ES-I3 (cell line): ENCODE results near the gene TGFB2.

Source experiments
- H3K36me3 ChIP-seq: 2 replicates; pipeline ENCODE4 v1.6.1; 2013; ENCODE audit warnings: mild to moderate bottlenecking, low read length, control low read depth, moderate library complexity; ENCODE audit not compliant: insufficient read depth
- H3K4me1 ChIP-seq: 2 replicates; pipeline ENCODE4 v1.6.1; 2013; ENCODE audit warnings: mild to moderate bottlenecking, control low read depth, low read length; ENCODE audit not compliant: insufficient read depth
- H3K9ac ChIP-seq: 2 replicates; pipeline ENCODE4 v1.6.1; 2013; ENCODE audit warnings: low read depth, mild to moderate bottlenecking, low read length, moderate library complexity
- H3K9me3 ChIP-seq: 2 replicates; pipeline ENCODE4 v1.6.1; 2013; ENCODE audit warnings: mild to moderate bottlenecking, low read length, moderate library complexity; ENCODE audit not compliant: control insufficient read depth, insufficient read depth

Gene TGFB2

GRCh38 chr1:218347336-218347722 lies 2.2 kb downstream of the TGFB2 start:
- peak overlapping the region; percentile 84 for H3K9ac ChIP-seq
- no peaks in the 10 kb centered on the region for H3K36me3 ChIP-seq
- H3K4me1 ChIP-seq, result peaks cover 11% of the 10 kb centered on the region
- H3K9me3 ChIP-seq, result no peaks in the 10 kb centered on the region

GRCh38 chr1:218347723-218348627 lies 2.8 kb downstream of the TGFB2 start:
- peak overlapping the region; percentile 84 for H3K9ac ChIP-seq
- peaks cover 11% of the 10 kb centered on the region for H3K4me1 ChIP-seq
- no peaks in the 10 kb centered on the region for H3K36me3 ChIP-seq
- H3K9me3 ChIP-seq, result no peaks in the 10 kb centered on the region

GRCh38 chr1:218348628-218349071 lies 3.5 kb downstream of the TGFB2 start:
- Histone ChIP-seq H3K9ac (no peak overlapping the region; the same call in 1 of the 2 replicates), H3K9me3 (no peaks in the 10 kb centered on the region), H3K4me1 (peaks cover 11% of the 10 kb centered on the region), H3K36me3 (no peaks in the 10 kb centered on the region)

GRCh38 chr1:218349348-218350034 lies 4.4 kb downstream of the TGFB2 start:
- no peak overlapping the region for H3K9ac ChIP-seq
- no peaks in the 10 kb centered on the region for H3K9me3 ChIP-seq
- H3K4me1 ChIP-seq, result peaks cover 11% of the 10 kb centered on the region
- H3K36me3 ChIP-seq, result no peaks in the 10 kb centered on the region

- H3K4me1 ChIP-seq, result peaks cover 11% of the 10 kb centered on the region
Measured at GRCh38 chr1:218350035-218350525, 4.9 kb downstream of the TGFB2 start.

GRCh38 chr1:218350801-218351266 lies 5.7 kb downstream of the TGFB2 start:
- H3K4me1 ChIP-seq, result peaks cover 11% of the 10 kb centered on the region
- no peaks in the 10 kb centered on the region for H3K36me3 ChIP-seq
- no peak overlapping the region for H3K9ac ChIP-seq
- H3K9me3 ChIP-seq, result no peaks in the 10 kb centered on the region

More at GRCh38 chr1:218350035-218350525, 4.9 kb downstream of the TGFB2 start:
- H3K36me3 ChIP-seq, result no peaks in the 10 kb centered on the region
- no peak overlapping the region for H3K9ac ChIP-seq
- no peaks in the 10 kb centered on the region for H3K9me3 ChIP-seq

GRCh38 chr1:218351391-218352074 lies 6.4 kb downstream of the TGFB2 start:
- no peaks in the 10 kb centered on the region for H3K9me3 ChIP-seq
- no peaks in the 10 kb centered on the region for H3K36me3 ChIP-seq
- H3K9ac ChIP-seq, result no peak overlapping the region
- peaks cover 11% of the 10 kb centered on the region for H3K4me1 ChIP-seq

GRCh38 chr1:218352075-218352438 lies 6.9 kb downstream of the TGFB2 start:
- peaks cover 11% of the 10 kb centered on the region for H3K4me1 ChIP-seq
- no peak overlapping the region for H3K9ac ChIP-seq
- no peaks in the 10 kb centered on the region for H3K9me3 ChIP-seq
- H3K36me3 ChIP-seq, result no peaks in the 10 kb centered on the region

- Histone ChIP-seq H3K9ac (no peak overlapping the region), H3K4me1 (peaks cover 6% of the 10 kb centered on the region; the same call in 1 of the 2 replicates), H3K9me3 (no peaks in the 10 kb centered on the region), H3K36me3 (no peaks in the 10 kb centered on the region)
Measured at GRCh38 chr1:218353656-218354055, 8.5 kb downstream of the TGFB2 start.

- Histone ChIP-seq H3K4me1 (peaks cover 6% of the 10 kb centered on the region; the same call in 1 of the 2 replicates), H3K36me3 (no peaks in the 10 kb centered on the region), H3K9me3 (no peaks in the 10 kb centered on the region)
Measured at GRCh38 chr1:218355278-218355677, 10.1 kb downstream of the TGFB2 start.

GRCh38 chr1:218357211-218357892 lies 12.2 kb downstream of the TGFB2 start:
- H3K9me3 ChIP-seq, result no peaks in the 10 kb centered on the region
- no peak overlapping the region for H3K9ac ChIP-seq
- no peaks in the 10 kb centered on the region for H3K4me1 ChIP-seq
- H3K36me3 ChIP-seq, result no peaks in the 10 kb centered on the region

More at GRCh38 chr1:218355278-218355677, 10.1 kb downstream of the TGFB2 start:
- H3K9ac ChIP-seq, result no peak overlapping the region

GRCh38 chr1:218357893-218358232 lies 12.7 kb downstream of the TGFB2 start:
- Histone ChIP-seq H3K9me3 (no peaks in the 10 kb centered on the region), H3K4me1 (no peaks in the 10 kb centered on the region), H3K9ac (no peak overlapping the region), H3K36me3 (no peaks in the 10 kb centered on the region)

- no peak overlapping the region for H3K9ac ChIP-seq
- H3K36me3 ChIP-seq, result no peaks in the 10 kb centered on the region
- H3K9me3 ChIP-seq, result no peaks in the 10 kb centered on the region
- no peaks in the 10 kb centered on the region for H3K4me1 ChIP-seq
Measured at GRCh38 chr1:218361298-218362065, 16.3 kb downstream of the TGFB2 start.
